HEK293 (cell line): ENCODE data around the gene TRAK1.

ENCODE experiments used
- CTCF ChIA-PET: fragments of 350-600 bp; formaldehyde crosslinking; extraction: SDS; loops from one replicate; lab custom pipeline; 2021; ENCODE audit warnings: antibody characterized with exemption; lab: Yijun Ruan, JAX
- POLR2A ChIA-PET: fragments of 300-600 bp; formaldehyde crosslinking; extraction: SDS; loops from one replicate; lab custom pipeline; 2020; ENCODE audit warnings: antibody characterized with exemption, inconsistent platforms; lab: Yijun Ruan, JAX
- H3K27ac ChIP-seq: fragments of 200-500 bp; sonication (Bioruptor generic); 2 replicates; pipeline ENCODE4 v1.5.1; 2014; ENCODE audit warnings: low read depth, low read length, control low read depth, inconsistent platforms; ENCODE audit errors: extremely low read depth
- H3K36me3 ChIP-seq, 2 experiments: fragments of 200-500 bp in 1 of 2; sonication (Bioruptor generic) in 1 of 2; 1 replicate in 1 of 2; 2 replicates in 1 of 2; pipeline ENCODE4 v1.5.1; 2014 to 2017; ENCODE audit warnings: inconsistent platforms in 2 of 2, low read length in 2 of 2; ENCODE audit not compliant: control insufficient read depth in 2 of 2, insufficient read depth in 1 of 2
- H3K4me1 ChIP-seq: fragments of 200-500 bp; sonication (Bioruptor generic); 2 replicates; pipeline ENCODE4 v1.5.1; 2014; ENCODE audit warnings: mild to moderate bottlenecking, low read length, inconsistent platforms; ENCODE audit not compliant: control insufficient read depth, insufficient read depth
- H3K4me3 ChIP-seq: 2 replicates; pipeline ENCODE4 v1.5.1; 2011; ENCODE audit warnings: low read depth, mild to moderate bottlenecking, control low read depth, low read length, moderate library complexity
- H3K9me3 ChIP-seq: fragments of 200-500 bp; sonication (Bioruptor generic); 2 replicates; pipeline ENCODE4 v1.5.1; 2014; ENCODE audit warnings: low read depth, low read length, inconsistent platforms; ENCODE audit not compliant: control insufficient read depth, insufficient read depth
- GLI4 ChIP-seq: fragments of 450-650 bp; formaldehyde crosslinking; IDR thresholded peaks from 2 replicates; pipeline ENCODE4 v1.5.1; 2016; ENCODE audit warnings: missing biosample characterization, missing genetic modification characterization
- KLF10 ChIP-seq: fragments of 450-650 bp; IDR thresholded peaks from 2 replicates; pipeline ENCODE4 v1.5.1; 2018; ENCODE audit warnings: missing biosample characterization, mild to moderate bottlenecking, missing genetic modification characterization
- MEIS1 ChIP-seq: sonication (generic); formaldehyde crosslinking; IDR thresholded peaks from 2 replicates; pipeline ENCODE4 v1.8.1; 2022; ENCODE audit warnings: missing genetic modification reagents, mild to moderate bottlenecking, borderline replicate concordance
- OVOL3 ChIP-seq: fragments of 450-650 bp; formaldehyde crosslinking; IDR thresholded peaks from 2 replicates; pipeline ENCODE4 v1.5.1; 2016; ENCODE audit warnings: missing biosample characterization, missing genetic modification characterization
- ZNF354C ChIP-seq: fragments of 450-650 bp; formaldehyde crosslinking; IDR thresholded peaks from 2 replicates; pipeline ENCODE4 v1.5.1; 2016; ENCODE audit warnings: missing biosample characterization, missing genetic modification characterization, low read depth, borderline replicate concordance
- ZNF623 ChIP-seq: fragments of 450-650 bp; formaldehyde crosslinking; IDR thresholded peaks from 2 replicates; pipeline ENCODE4 v1.5.1; 2016; ENCODE audit warnings: missing biosample characterization, missing genetic modification characterization
- ZNF654 ChIP-seq: fragments of 450-650 bp; formaldehyde crosslinking; IDR thresholded peaks from 2 replicates; pipeline ENCODE4 v1.5.1; 2016; ENCODE audit warnings: low read depth, missing biosample characterization, missing genetic modification characterization
- ZNF658 ChIP-seq: fragments of 450-650 bp; formaldehyde crosslinking; IDR thresholded peaks from 2 replicates; pipeline ENCODE4; 2016; ENCODE audit warnings: missing biosample characterization, missing genetic modification characterization
- TF ChIP-seq, protein P1 (sequence below): fragments of 450-650 bp; formaldehyde crosslinking; IDR thresholded peaks from 2 replicates; pipeline ENCODE4 v1.5.1; 2016; ENCODE audit warnings: missing biosample characterization, missing genetic modification characterization
- TF ChIP-seq, protein P2 (sequence below): fragments of 450-650 bp; formaldehyde crosslinking; IDR thresholded peaks from 2 replicates; pipeline ENCODE4 v1.5.1; 2016; ENCODE audit warnings: missing biosample characterization, missing genetic modification characterization
- TF ChIP-seq, protein P3 (sequence below): fragments of 450-650 bp; formaldehyde crosslinking; IDR thresholded peaks from 2 replicates; pipeline ENCODE4 v1.5.1; 2016; ENCODE audit warnings: missing biosample characterization, missing genetic modification characterization
- TF ChIP-seq, protein P4 (sequence below): fragments of 450-650 bp; formaldehyde crosslinking; IDR thresholded peaks from 2 replicates; pipeline ENCODE4 v1.5.1; 2016; ENCODE audit warnings: missing biosample characterization, missing genetic modification characterization

Gene TRAK1

DNA sequence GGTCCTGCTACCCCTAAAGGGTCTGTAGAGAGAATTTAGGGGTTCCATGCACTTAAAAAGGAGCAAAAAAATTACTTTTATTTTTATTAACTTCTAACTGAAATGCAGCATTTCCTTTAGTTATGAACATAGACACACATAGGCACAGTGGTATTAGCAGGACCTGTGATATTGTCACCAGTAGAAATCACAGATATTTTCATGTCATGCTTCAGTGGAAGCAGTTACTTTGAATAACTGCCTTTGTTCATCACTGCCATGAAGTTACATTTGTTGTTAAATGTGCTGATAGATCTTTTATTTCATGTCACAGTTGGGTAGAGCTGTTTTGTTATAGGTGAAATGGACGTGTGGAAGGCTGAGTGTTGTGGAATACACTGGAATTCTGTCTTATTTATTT, 37.4 kb downstream of the TRAK1 start:
- H3K4me3 ChIP-seq: no peak overlapping the region
- ChIA-PET POLR2A (no interaction called here), CTCF (interaction anchor here (0.7 to 1.4 kb wide), 3 partner anchors 9 to 63 kb away, joined by 3 to 7 read pairs (median 4); no protein-coding TSS in a partner anchor)
- TF ChIP-seq, protein P1, sequence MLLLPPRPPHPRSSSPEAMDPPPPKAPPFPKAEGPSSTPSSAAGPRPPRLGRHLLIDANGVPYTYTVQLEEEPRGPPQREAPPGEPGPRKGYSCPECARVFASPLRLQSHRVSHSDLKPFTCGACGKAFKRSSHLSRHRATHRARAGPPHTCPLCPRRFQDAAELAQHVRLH (tag by site-specific recombination): no peak
- TF ChIP-seq ZNF654 (tag by site-specific recombination) (no peak), KLF10 (no peak), ZNF623 (no peak), OVOL3 (tag by site-specific recombination) (no peak)
- TF ChIP-seq, protein P2, sequence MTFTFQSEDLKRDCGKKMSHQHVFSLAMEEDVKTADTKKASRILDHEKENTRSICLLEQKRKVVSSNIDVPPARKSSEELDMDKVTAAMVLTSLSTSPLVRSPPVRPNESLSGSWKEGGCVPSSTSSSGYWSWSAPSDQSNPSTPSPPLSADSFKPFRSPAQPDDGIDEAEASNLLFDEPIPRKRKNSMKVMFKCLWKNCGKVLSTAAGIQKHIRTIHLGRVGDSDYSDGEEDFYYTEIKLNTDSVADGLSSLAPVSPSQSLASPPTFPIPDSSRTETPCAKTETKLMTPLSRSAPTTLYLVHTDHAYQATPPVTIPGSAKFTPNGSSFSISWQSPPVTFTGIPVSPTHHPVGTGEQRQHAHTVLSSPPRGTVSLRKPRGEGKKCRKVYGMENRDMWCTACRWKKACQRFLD: no peak
- TF ChIP-seq, protein P3, sequence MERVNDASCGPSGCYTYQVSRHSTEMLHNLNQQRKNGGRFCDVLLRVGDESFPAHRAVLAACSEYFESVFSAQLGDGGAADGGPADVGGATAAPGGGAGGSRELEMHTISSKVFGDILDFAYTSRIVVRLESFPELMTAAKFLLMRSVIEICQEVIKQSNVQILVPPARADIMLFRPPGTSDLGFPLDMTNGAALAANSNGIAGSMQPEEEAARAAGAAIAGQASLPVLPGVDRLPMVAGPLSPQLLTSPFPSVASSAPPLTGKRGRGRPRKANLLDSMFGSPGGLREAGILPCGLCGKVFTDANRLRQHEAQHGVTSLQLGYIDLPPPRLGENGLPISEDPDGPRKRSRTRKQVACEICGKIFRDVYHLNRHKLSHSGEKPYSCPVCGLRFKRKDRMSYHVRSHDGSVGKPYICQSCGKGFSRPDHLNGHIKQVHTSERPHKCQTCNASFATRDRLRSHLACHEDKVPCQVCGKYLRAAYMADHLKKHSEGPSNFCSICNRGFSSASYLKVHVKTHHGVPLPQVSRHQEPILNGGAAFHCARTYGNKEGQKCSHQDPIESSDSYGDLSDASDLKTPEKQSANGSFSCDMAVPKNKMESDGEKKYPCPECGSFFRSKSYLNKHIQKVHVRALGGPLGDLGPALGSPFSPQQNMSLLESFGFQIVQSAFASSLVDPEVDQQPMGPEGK (tag by site-specific recombination): no peak
- H3K9me3 ChIP-seq: no peaks in the 10 kb centered on the region
- no peaks in the 10 kb centered on the region for H3K4me1 ChIP-seq
- H3K36me3 ChIP-seq: peaks cover 0 to 24% of the 10 kb centered on the region in 2 experiments; a peak in 1 of 3 replicates
- H3K27ac ChIP-seq: no peak overlapping the region

DNA sequence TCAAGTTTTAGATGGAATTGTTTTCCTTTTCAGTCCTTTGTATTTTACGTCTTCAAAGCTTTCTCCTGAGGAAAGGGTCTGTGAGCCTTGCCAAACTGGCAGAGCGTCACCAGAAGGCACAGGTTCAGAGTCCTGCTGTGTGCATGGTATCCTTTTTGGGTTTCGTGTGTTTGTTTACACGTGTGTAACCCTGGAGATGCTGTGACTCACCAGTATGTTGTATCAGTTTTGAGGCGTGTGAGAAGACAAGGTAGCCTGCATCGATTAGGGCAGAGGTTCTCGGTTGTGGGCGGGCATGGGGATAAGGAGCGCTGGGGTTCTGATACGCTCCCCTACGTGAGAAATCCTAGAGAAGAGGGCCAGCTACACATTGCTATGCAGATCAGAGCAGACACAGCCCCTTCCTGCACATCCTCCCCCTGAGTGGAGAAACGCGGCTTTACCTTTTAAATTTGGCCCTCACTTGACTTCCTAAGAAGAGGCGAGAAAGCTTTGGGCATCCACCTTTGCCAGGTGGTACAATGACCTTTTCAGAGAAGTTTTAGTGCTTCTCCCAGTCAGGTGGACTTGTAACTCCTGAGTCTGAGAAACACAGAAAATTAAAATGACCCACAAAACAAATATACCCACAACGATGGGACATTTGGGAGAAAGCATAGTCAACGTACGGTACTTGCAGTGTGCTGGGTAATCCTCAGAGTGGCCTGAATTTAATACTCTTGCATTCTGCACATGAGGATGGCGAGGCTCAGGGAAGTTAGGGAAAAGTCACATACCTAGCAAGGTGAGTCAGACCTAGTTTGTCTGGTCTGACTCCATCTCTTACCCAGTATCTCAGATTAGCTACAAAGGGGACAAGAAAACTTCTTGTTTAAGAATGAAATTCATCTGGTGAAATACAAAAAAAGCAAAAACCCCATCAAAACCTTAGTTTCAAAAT, 38.1 kb downstream of the TRAK1 start:
- peaks cover 0 to 24% of the 10 kb centered on the region in 2 experiments; a peak in 1 of 3 replicates for H3K36me3 ChIP-seq
- no peak overlapping the region for H3K27ac ChIP-seq
- TF ChIP-seq, protein P4, sequence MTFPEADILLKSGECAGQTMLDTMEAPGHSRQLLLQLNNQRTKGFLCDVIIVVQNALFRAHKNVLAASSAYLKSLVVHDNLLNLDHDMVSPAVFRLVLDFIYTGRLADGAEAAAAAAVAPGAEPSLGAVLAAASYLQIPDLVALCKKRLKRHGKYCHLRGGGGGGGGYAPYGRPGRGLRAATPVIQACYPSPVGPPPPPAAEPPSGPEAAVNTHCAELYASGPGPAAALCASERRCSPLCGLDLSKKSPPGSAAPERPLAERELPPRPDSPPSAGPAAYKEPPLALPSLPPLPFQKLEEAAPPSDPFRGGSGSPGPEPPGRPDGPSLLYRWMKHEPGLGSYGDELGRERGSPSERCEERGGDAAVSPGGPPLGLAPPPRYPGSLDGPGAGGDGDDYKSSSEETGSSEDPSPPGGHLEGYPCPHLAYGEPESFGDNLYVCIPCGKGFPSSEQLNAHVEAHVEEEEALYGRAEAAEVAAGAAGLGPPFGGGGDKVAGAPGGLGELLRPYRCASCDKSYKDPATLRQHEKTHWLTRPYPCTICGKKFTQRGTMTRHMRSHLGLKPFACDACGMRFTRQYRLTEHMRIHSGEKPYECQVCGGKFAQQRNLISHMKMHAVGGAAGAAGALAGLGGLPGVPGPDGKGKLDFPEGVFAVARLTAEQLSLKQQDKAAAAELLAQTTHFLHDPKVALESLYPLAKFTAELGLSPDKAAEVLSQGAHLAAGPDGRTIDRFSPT (tag by site-specific recombination): no peak
- TF ChIP-seq MEIS1 (no peak), ZNF354C (tag by site-specific recombination) (no peak), ZNF658 (no peak)
- no peaks in the 10 kb centered on the region for H3K4me1 ChIP-seq
- ChIA-PET POLR2A (no interaction called here), CTCF (interaction anchor here (0.7 to 0.9 kb wide), 4 partner anchors 10 to 63 kb away, joined by 3 to 4 read pairs (median 3); no protein-coding TSS in a partner anchor)
- H3K9me3 ChIP-seq: no peaks in the 10 kb centered on the region
- no peak overlapping the region for H3K4me3 ChIP-seq

DNA sequence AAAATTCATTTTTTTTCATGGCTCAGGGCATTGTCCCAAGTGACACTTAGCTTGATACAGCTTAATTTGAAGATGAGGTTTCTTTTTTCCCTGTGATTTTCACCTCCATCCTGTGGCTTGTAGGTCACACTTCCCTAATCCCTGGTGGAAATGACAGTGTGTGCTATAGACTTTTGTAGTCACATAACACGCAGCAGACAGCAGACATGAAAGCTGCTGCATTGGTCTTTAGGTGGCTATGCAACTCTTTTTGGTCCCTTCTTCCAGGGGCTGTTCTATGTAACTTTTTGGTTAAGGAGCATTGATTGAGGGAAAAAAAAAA, 38.8 kb downstream of the TRAK1 start:
- ChIA-PET POLR2A (no interaction called here), CTCF (interaction anchor here (0.7 to 0.9 kb wide), 3 partner anchors 61 to 677 kb away, joined by 3 read pairs; no protein-coding TSS in a partner anchor)
- Histone ChIP-seq H3K4me3 (no peak overlapping the region), H3K27ac (no peak overlapping the region), H3K36me3 (peaks cover 0 to 18% of the 10 kb centered on the region in 2 experiments; a peak in 1 of 3 replicates), H3K9me3 (no peaks in the 10 kb centered on the region), H3K4me1 (no peaks in the 10 kb centered on the region)
- TF ChIP-seq GLI4 (tag by site-specific recombination): no peak
